Rectal smooth muscle tissue (tissue), 1 donor: Measurements from ENCODE around the gene TNK1.
"Not testable (repeated sequence)": the region's sequence is repeated elsewhere in the genome, so short reads cannot be mapped to it uniquely, and the experiment has no call there.

ENCODE experiments used
- H3K27ac ChIP-seq: one replicate; pipeline ENCODE4 v1.7.0; 2013; ENCODE audit warnings: low read depth, low read length, inconsistent platforms
- H3K27me3 ChIP-seq: one replicate; pipeline ENCODE4 v1.7.0; 2013; ENCODE audit warnings: low read length; ENCODE audit not compliant: control insufficient read depth, insufficient read depth
- H3K36me3 ChIP-seq: one replicate; pipeline ENCODE4 v1.7.0; 2013; ENCODE audit warnings: low read length; ENCODE audit not compliant: control insufficient read depth, insufficient read depth
- H3K4me1 ChIP-seq: one replicate; pipeline ENCODE4 v1.7.0; 2013; ENCODE audit warnings: low read length; ENCODE audit not compliant: control insufficient read depth, insufficient read depth
- H3K4me3 ChIP-seq: one replicate; pipeline ENCODE4 v1.7.0; 2013; ENCODE audit warnings: low read length
- H3K9ac ChIP-seq: one replicate; pipeline ENCODE4 v1.7.0; 2013; ENCODE audit warnings: low read length

The TNK1 gene

DNA sequence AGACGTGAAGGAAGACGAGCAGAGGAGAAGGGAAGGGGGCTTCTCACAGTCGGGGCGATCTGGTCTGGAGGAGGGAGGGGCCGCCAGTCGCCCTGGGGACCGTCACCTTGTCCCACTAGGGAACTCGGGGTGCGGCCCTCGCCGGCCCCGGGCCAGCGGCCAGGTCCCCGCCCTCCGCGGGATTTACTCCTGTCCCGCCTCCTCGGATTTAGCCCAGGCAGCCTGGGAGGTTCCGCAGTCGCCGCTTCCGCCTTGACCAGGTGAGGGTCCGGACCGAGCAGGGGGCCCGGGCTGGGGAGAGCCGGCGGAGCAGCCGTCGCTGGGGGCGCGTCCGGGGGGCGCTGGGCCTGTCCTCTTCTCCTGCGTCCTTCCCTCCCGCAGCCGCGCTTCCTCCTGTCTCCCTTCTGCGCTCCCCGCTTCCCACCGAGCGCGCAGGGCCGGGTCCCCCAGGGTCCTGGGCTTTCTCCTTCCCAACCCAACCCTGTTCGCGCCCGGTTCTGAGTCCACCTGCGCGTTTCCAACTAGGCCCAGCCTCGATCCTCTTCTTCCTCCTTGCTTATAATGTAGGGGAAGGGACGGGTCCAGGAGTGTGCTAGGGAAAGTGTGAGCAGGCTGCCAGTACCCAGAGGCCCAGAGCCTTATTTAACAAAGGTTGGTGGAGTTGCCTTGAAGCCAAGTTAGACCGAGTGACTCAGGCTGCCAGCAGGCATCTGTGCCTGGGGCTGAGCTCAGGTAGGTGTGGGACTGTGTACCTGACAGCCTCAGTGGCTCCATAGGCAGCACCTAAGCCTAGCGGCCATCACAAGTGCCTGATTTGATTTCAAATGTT lies at the start of gene TNK1:
TNK1 (plus strand) TSS at position 235 of the 829 bp plus-strand sequence. CDS start 1,838 bp downstream, outside the sequence.
- H3K36me3 ChIP-seq: no peaks in the 10 kb centered on the region
- peak within 1 kb of the TSS; percentile 13 for H3K9ac ChIP-seq
- no peaks in the 10 kb centered on the region for H3K27me3 ChIP-seq
- H3K4me1 ChIP-seq: peaks cover 13% of the 10 kb centered on the region
- peak within 1 kb of the TSS; percentile 12 for H3K27ac ChIP-seq
- peak within 1 kb of the TSS; percentile 75 for H3K4me3 ChIP-seq

DNA sequence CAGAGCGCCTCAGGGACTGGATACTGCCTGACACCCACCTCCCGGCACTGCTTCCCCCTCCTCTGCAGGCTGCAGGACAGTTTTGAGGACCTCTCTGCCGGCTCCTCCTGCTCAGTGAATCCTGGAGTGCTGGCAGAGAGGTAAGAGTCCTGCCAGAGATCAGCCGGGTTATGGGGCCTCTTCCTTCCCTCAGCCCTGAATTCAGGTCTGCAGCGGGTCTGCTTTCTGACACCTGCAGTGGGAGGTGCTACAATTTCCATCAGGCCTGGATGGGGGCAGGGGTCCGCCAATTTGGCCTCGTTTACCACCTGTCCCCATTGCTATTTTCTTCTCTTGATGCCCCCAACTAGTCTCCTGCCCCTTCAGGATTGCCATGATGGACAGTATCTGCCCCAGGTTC lies 48.8 kb upstream of the TNK1 start:
- Histone ChIP-seq H3K27ac (no peak overlapping the region), H3K27me3 (no peaks in the 10 kb centered on the region), H3K4me3 (no peak overlapping the region), H3K4me1 (peaks cover 4% of the 10 kb centered on the region), H3K9ac (no peak overlapping the region), H3K36me3 (no peaks in the 10 kb centered on the region)

DNA sequence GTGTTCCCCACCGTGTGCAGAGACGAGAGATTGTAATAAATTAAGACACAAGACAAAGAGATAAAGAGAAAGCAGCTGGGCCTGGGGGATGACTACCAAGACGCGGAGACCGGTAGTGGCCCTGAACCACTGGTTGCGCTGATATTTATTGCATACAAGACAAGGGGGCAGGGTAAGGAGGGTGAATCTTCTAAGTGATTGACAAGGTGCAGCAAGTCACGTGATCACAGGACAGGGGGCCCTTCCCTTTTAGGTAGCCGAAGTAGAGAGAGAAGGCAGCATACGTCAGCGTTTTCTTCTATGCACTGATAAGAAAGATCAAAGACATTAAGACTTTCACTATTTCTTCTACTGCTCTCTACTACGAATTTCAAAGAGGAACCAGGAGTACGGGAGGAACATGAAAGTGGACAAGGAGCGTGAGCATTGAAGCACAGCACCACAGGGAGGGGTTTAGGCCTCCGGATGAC lies 48.3 kb upstream of the TNK1 start:
- not testable (repeated sequence) for H3K4me1 ChIP-seq, H3K4me3 ChIP-seq, H3K9ac ChIP-seq, H3K27ac ChIP-seq, H3K27me3 ChIP-seq, H3K36me3 ChIP-seq

DNA sequence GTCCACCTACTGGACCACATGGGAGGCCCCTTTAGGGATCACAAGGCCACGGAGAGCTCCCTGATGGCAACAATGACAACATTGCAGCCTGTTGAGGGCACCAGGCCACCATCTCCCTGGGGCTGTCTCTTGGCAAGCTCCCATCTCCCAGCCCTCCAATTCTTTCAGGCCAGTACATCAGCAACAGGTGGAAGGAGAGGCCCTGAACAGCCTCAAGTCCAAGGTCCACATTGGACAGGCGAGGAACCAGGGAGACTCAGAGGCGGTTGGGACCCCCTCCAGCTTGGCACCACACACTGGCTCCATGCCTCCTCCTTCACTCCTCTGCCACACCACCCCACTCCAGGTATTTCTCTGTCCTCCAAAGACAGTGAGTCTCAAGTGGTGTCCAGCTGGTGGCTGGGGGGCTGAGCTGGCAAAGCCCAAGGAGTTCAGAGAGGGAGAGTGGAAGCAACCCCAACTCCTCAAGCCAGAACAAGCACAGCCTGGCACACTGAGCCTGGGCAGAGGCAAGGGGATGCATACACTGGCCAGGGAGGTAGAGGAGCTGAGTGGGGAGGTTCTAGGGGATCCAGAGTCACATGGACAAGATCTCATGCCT lies 45.9 kb upstream of the TNK1 start:
- Histone ChIP-seq H3K9ac (no peak overlapping the region), H3K27ac (no peak overlapping the region), H3K4me1 (no peaks in the 10 kb centered on the region), H3K4me3 (no peak overlapping the region), H3K27me3 (no peaks in the 10 kb centered on the region), H3K36me3 (no peaks in the 10 kb centered on the region)

DNA sequence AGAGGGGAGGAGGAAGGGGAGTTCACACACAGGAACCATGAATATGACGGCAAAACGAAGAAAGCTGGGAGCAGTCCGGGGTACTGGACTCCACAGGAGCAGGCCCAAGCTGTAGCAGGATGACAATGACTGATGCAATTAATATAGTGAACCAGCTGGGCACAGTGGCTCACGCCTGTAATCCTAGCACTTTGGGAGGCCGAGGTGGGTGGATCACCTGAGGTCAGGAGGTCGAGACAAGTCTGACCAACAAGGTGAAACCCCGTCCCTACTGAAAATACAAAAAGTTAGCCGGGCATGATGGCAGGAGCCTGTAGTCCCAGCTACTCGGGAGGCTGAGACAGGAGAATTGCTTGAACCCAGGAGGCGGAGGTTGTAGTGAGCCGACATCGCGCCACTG lies 45.1 kb upstream of the TNK1 start:
- H3K4me1 ChIP-seq, H3K36me3 ChIP-seq, H3K4me3 ChIP-seq, H3K27me3 ChIP-seq, H3K9ac ChIP-seq, H3K27ac ChIP-seq: not testable (repeated sequence)

DNA sequence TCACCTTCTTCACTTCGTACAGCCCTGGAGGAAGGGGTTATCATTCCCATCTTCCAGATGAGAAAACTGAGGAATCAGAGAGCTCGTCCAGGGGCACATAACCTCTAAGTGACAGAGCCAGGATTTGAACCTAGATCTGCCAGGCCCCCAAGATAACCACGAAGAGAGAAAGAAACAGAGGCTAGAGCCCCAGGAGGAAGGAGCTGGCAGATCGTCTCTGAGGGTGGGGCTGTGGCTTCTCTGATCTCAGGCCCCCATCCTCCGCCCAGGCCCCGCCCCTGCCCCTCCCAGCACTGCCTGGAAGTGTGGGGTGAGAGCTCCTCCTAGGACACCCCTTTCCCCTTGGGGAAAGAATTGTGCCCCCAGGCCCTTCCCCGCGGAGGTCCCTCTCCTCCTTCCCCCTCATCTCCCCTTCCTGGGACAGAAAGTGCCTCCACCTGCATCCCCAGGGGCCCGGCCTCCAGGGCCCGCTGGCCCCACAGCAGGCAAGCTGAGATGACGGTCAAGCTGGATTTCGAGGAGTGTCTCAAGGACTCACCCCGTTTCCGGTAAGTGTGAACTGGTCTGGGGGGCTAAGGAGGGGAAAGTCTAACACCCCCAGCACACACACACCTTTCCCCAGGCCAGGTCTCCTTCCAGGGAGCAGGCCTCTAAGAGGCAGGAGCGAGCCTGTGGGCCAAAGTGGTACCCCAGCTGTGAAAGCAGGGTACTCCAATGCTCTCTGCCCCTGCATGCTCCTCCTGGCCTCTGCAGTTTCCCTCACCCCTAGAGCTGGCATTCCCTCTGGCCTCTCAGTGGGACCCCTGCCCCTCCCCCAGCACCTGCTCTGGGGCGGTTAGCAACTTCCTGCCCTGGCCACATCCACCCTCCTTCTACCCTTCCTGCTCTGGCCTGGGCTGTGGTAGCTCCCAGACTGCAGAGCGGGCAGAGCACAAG lies 44.4 kb upstream of the TNK1 start, which contains the start of gene ACAP1:
ACAP1 (plus strand) TSS at position 290 of the 936 bp plus-strand sequence; CDS start at position 496, 206 bp downstream.
- Histone ChIP-seq H3K4me3 (peak within 1 kb of the TSS; percentile 40), H3K4me1 (no peaks in the 10 kb centered on the region), H3K9ac (no peak within 1 kb of the TSS), H3K36me3 (no peaks in the 10 kb centered on the region), H3K27ac (no peak within 1 kb of the TSS), H3K27me3 (no peaks in the 10 kb centered on the region)

DNA sequence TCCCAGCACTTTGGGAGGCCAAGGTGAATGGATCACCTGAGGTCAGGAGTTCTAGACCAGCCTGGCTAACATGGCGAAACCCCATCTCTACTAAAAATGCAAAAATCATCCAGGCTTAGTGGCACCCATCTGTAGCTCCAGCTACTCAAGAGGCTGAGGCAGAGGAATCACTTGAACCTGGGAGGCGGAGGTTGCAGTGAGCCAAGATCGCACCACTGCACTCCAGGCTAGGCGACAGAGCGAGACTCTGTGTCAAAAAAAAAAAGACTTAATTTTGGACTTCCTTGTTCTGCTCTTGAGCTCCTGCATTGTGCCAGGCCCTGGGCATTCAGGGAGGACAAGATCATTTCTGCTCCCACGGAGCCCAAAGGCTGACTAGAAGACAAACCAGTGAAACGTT lies 43.3 kb upstream of the TNK1 start:
- not testable (repeated sequence) for H3K27me3 ChIP-seq, H3K9ac ChIP-seq, H3K36me3 ChIP-seq, H3K4me1 ChIP-seq, H3K27ac ChIP-seq
- H3K4me3 ChIP-seq: peak overlapping the region; percentile 39

DNA sequence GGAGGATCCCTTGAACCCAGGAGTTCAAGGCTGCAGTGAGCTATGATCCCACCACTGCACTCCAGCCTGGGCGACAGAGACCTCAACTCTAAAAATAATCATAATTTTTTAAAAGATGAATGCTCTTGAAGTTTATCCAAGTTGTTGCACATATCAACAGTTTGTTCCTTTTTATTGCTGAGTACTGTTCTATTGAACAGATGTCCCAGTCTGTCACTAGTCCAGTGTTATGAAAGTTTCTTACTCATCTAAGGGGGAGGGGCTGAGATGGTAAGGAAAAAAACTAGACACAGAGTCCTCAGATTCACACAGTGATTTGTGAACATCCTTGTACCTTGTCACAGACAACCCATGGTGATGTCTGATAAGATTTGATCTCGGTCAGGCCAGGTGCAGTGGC lies 40.7 kb upstream of the TNK1 start:
- Histone ChIP-seq H3K27ac (no peak overlapping the region), H3K27me3 (peaks cover 5% of the 10 kb centered on the region), H3K4me3 (no peak overlapping the region), H3K36me3 (no peaks in the 10 kb centered on the region), H3K4me1 (no peaks in the 10 kb centered on the region), H3K9ac (no peak overlapping the region)

DNA sequence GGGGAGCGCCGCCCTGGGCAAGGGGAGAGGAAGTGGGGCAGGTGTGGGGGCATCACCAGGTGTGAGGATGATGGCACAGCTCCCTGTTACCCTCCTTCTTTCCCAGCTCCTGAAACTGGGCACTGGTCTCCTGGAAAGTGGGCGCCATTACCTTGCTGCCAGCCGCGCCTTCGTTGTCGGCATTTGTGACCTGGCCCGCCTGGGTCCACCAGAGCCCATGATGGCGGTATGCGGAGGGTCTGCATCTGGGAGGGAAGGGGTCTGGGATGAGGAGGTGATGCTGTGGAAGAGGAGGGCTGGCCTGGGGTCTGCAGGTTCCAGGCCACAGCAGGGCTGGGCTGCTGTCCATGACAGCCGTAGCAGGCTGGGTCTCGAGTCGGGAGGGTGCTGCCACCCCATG lies 39.0 kb upstream of the TNK1 start:
- peaks cover 5% of the 10 kb centered on the region for H3K27me3 ChIP-seq
- no peak overlapping the region for H3K9ac ChIP-seq
- no peak overlapping the region for H3K27ac ChIP-seq
- no peak overlapping the region for H3K4me3 ChIP-seq
- no peaks in the 10 kb centered on the region for H3K36me3 ChIP-seq
- H3K4me1 ChIP-seq: no peaks in the 10 kb centered on the region

DNA sequence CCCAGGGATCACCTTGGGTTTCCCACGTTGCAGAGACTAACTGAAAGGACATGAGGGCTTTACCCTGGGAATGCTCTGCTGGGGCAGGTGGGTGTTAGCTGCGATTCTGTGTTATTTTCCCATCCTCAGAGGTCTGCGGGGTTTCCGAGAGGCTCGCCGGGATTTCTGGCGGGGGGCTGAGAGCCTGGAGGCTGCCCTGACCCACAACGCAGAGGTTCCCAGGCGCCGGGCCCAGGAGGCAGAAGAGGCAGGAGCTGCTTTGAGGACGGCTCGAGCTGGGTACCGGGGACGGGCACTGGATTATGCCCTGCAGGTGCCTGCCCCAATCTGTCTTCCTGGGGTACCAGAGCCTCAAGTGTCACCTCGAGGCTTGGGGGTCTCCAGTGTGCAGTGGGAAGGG lies 37.6 kb upstream of the TNK1 start:
- Histone ChIP-seq H3K36me3 (no peaks in the 10 kb centered on the region), H3K4me3 (no peak overlapping the region), H3K9ac (no peak overlapping the region), H3K27me3 (peaks cover 5% of the 10 kb centered on the region), H3K27ac (no peak overlapping the region), H3K4me1 (no peaks in the 10 kb centered on the region)

DNA sequence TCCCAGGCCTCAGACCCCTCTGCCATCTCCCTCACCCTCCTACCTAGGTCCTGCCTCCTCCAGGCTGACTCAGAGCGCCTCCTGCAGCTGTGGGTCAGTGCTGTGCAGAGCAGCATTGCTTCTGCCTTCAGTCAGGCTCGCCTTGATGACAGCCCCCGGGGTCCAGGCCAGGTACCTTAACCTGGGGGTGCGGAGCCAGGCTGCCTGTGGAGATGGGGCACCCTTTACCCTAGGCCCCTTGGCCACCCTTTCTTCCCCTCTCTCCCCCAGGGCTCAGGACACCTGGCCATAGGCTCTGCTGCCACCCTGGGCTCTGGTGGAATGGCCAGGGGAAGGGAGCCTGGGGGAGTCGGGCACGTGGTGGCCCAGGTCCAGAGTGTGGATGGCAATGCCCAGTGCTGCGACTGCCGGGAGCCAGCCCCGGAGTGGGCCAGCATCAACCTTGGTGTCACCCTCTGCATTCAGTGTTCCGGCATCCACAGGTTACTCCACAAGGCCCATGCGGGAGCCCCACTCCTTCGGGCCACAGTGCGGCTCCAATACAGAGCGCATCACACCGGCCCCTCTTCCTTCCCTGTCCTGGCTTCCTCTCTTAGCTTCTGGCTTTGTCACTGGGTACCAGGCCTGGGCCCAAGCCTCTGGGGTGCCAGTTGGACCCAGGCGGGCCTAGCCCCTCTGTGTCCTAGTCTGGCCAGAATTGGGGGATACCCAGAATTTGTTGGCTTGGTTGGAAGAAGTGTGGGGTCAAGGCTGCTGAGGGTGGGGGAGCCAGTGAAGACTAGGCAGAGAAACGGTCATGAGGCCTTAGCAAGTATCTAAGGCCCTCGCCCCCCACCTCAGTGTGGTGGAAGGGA lies 33.9 kb upstream of the TNK1 start:
- Histone ChIP-seq H3K27ac (no peak overlapping the region), H3K27me3 (peaks cover under 1% of the 10 kb centered on the region), H3K4me3 (no peak overlapping the region), H3K4me1 (no peaks in the 10 kb centered on the region), H3K36me3 (no peaks in the 10 kb centered on the region), H3K9ac (no peak overlapping the region)
